G401 (cell line): ENCODE results near the gene PPIP5K2. TPM values are rescaled to one million over a fixed set of nuclear protein-coding genes. Genes with fewer than 3 reads are reported as not detected.
A peak's percentile ranks its signal among the peaks of the same experiment; 100 is the strongest.
"Not testable (repeated sequence)": the region's sequence is repeated elsewhere in the genome, so short reads cannot be mapped to it uniquely, and the experiment has no call there.

Experiments
- DNase-seq: peaks from one replicate; pipeline ENCODE4 v3.0.0-alpha.2; 2015; ENCODE audit warnings: low spot score
- in situ Hi-C: cut with HindIII; loops from 2 replicates; pipeline ENCODE4 v1.10.0; 2016; ENCODE audit warnings: low sequenced_read_pairs, mixed read lengths
- total RNA-seq: library from RNA; depleted of rRNA; stranded (reverse); fragments of >200 nt; shearing (Covaris generic); gene quantifications from 2 replicates; pipeline ENCODE4 v1.2.3, GENCODE V29; 2014

PPIP5K2 gene
- total RNA-seq, 1 experiment from 2014 or later, result 65.7 TPM

GRCh38 chr5:103188436-103188835, 68.3 kb downstream of the PPIP5K2 start:
- in situ Hi-C loops, result no loop called here
- no peak for DNase-seq

DNA sequence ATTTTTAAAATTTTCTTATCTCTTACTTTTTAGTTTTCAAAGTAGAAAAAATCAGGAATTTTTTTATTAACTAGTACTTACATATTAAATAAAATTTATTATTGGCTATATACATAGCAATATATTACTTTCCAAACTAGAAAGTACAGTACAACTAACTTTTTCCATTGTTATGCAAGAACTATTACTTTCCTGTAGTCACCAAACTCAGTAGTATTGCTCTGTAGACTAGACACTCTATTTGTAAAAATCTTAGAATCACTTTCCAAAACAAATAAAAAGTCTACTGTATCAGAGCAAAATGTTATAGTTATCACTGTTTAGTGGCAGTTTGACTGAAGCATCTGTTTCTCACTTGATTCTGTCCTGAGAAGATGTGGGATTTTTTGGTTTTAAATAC, 83.1 kb downstream of the PPIP5K2 start:
- in situ Hi-C loops, result no loop called here
- DNase-seq, result no peak

DNA sequence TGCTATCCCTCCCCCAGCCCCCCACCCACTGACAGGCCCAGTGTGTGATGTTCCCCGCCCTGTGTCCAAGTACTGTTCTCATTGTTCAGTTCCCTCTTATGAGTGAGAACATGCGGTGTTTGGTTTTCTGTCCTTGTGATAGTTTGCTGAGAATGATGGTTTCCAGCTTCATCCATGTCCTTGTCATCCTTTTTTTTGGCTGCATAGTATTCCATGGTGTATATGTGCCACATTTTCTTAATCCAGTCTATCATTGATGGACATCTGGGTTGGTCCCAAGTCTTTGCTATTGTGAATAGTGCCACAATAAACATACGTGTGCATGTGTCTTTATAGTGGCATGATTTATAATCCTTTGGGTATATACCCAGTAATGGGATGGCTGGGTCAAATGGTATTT, 84.9 kb downstream of the PPIP5K2 start:
- DNase-seq, in situ Hi-C loops: not testable (repeated sequence)

- in situ Hi-C loops, result no loop called here
- DNase-seq, result no peak
Observed at GRCh38 chr5:103205991-103206700, 86.0 kb downstream of the PPIP5K2 start.

DNA sequence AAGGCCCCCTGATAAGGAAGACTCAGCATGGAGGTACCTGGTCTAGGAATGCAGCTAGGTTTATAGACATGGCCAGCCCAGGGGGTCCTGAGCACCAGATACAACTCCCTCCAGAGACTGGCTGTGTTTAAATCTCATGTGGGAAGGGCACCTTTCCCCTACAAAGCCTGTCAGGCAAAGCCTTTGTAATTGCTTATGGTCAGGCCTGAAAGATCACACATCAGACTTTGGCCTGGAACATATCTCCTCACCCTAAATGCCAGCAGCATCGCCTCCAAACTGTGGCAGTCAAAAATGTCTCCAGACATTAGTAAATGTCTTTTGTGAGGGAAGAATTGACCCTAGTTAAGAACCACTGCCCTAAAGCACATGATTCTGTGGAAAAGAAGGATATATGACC, 86.9 kb downstream of the PPIP5K2 start:
- in situ Hi-C loops, result no loop called here
- no peak for DNase-seq

GRCh38 chr5:103207653-103208052, 87.6 kb downstream of the PPIP5K2 start:
- no peak for DNase-seq
- in situ Hi-C loops, result no loop called here

DNA sequence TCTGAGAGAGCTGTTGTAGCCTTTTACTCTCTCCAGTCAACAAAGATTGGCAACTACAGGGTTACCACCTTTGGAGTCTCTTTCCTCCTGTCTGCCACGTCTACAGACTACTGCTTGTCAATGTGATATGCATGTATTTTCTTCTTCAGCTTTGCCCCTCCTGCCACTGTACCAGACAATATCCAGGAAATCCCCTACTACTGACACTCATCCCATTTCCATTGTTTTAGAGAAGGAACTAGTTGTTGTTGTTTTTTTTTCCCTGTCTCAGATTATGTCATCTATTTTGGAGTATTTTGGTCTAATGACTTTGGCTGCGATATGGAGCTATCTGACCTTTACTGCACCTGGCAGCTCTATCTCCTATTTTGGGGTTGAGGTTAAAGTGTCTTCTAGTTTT, 88.4 kb downstream of the PPIP5K2 start:
- DNase-seq, result no peak
- in situ Hi-C loops, result no loop called here

- in situ Hi-C loops, result no loop called here
- no peak for DNase-seq
Observed at GRCh38 chr5:103209065-103209464, 89.0 kb downstream of the PPIP5K2 start.

DNA sequence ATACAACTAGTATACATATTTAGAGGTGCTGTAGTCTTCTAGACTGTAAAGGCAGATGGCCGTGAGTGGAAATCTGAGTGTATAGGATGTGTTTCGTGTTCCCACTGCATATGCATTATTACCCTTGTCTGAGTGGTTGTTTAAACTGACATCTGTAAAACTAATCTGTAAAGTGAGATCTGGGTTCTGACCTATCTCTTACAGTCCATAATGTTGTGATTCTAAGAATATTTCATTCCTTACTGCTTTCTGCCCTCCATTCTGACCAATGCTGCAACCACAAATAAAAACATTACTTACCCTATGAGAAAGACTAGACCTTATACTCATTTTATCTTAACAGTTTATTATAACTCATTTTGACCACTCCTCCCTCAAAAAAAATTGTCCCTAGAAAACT, 90.9 kb downstream of the PPIP5K2 start:
- DNase-seq, result no peak
- in situ Hi-C loops, result no loop called here

DNA sequence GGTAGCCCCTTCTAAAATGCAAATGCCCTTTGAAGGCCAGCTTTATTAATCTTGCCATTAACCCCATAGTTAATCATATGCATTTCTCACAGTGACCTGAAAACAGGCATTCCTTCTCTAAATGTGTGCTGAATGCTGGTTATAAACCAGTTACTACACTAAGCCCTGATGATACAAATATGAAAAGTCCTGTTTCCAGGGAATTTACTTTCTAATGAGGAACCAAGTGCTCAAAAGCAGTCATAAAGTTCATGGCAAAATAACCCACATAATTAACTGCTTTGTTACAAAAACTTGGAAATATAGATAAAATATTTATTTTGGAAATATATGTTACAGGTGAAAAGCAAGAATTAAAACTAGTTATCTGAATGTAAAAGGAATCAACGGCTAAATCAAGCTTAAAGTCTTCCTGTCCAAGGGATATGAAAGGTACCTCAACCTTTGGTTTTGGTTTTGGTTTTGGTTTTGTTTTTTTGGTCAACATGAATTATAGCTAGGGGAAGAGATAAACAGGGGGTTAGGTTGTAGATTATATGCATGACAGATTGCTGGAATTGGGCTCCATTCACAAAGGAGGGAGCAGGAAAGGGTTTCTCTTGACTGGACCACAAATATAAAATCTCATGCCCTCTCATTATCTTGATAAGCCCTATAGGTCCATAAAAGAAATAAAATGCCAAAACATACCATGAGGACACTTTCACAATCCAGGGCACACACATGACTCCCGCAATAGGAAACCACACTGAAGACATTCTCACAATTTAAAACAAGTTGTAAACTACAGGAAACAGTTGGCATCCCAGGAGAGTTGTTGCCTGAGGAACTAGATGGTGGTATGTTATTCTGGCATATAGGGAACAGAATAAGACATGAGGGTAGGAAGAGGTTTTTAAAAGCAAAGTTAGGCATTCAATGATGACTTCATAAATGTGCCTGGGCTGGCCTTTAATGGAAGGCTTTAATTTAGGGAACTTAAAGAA, 91.8 kb downstream of the PPIP5K2 start:
- no peak for DNase-seq
- in situ Hi-C loops, result no loop called here

DNA sequence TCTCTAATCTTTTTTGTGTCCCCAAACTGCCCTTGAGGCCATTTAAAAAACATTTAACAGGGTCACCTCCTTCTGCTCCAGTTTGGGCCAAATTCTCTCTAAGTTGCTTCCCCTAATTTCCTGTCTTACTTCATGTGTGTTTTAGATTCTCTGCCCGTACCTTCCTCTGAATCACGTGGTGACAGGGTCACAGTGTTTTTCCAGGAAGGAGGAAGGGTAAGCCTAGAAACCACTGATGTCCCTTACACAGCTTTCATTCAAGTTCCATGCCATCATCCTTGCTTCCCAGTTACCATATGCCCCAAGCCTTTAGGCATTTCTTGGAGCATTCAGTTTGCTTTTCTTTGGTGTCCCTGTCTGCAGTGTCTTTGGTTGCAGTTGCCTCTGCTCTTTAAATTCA, 96.0 kb downstream of the PPIP5K2 start:
- DNase-seq, result no peak
- in situ Hi-C loops, result no loop called here

GRCh38 chr5:103216697-103217096, 96.6 kb downstream of the PPIP5K2 start:
- in situ Hi-C loops, result no loop called here
- DNase-seq, result no peak

- DNase-seq, result no peak
- in situ Hi-C loops, result no loop called here
Observed at GRCh38 chr5:103217101-103217500, 97.0 kb downstream of the PPIP5K2 start.

DNA sequence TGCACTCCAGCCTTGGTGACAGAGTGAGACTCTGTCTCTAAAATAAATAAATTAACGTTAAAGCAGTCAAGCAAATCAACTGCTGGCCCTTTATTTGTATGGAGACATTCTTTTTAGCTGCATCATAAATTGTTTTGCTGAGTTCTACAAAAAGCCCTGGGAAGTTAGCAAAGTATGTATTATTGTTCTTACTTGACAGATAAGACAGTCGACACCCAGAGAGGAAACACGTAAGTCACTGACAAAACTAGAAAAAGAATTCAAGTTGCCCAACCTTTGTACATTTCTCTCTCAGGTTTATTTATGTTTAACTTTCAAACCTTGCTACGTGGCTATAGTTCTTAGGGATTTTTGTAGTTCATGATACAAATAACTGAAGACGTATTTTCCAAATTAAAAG, 98.1 kb downstream of the PPIP5K2 start:
- in situ Hi-C loops, result no loop called here
- no peak for DNase-seq

DNA sequence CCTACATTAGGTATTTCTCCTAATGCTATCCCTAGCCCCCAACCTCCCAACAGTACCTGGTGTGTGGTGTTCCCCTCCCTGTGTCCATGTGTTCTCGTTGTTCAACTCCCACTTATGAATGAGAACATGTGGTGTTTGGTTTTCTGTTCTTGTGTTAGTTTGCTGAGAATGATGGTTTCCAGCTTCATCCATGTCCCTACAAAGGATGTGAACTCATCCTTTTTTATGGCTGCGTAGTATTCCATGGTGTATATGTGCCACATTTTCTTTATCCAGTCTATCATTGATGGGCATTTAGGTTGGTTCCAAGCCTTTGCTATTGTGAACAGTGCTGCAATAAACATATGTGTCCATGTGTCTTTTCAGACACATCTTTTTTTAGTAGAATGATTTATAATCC, 99.0 kb downstream of the PPIP5K2 start:
- DNase-seq, in situ Hi-C loops: not testable (repeated sequence)

- DNase-seq, result no peak
- in situ Hi-C loops, result no loop called here
Observed at GRCh38 chr5:103223031-103223955, 103.2 kb downstream of the PPIP5K2 start.

DNA sequence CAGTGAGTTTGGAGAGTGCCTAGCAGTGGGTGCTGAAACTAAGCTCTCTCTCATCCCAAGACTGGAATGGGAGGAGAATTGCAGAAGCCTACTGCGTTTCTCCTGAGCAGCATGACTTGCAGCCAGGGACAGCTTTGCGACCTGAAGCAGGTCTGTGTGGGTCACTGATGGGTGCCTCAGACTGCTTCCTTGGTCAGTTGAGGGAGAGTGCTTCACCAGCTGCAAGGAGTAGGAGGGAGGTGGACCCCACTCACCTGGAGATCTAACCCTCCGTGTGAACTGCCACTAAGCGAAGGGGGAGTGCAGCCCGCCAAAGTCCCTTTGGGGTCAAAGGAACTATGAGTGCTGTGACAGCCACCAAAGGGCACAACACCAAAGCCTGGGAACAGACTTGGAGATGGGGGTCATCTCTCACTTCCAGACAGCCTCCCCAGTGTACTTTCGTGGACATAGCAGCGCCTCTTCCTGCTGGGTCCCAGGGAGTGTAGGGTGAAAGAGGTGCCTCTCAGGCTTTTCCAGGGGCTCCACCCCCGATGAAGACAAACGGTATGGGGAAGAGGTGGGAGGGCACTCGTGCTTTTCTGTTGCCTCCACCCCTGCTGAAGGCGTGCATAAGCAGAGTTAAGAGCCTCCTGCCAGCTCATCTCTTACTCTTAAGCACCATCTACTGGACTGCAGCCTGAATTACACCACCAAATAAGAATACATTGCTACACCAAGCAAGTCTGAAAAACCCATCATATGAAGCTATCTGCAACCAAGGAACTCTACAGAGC, 104.2 kb downstream of the PPIP5K2 start:
- peak; percentile 31 for DNase-seq
- in situ Hi-C loops, result no loop called here

DNA sequence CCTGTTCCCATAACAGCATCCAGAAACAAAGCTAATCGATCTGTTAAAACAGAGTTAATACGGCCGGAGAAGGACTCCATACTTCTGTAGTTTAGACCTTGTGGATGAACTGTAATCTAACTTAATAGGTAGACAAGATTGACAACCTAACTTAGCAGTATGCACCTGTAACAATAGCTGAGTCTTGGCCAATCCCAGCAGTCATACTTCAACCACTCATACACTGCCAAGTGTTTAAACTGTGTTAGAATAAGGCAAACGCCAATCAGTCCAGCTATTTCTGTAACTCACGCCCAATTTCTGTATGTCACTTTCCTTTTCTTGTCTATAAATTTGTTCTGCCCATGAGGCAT, 104.8 kb downstream of the PPIP5K2 start:
- in situ Hi-C loops, result no loop called here
- no peak for DNase-seq

DNA sequence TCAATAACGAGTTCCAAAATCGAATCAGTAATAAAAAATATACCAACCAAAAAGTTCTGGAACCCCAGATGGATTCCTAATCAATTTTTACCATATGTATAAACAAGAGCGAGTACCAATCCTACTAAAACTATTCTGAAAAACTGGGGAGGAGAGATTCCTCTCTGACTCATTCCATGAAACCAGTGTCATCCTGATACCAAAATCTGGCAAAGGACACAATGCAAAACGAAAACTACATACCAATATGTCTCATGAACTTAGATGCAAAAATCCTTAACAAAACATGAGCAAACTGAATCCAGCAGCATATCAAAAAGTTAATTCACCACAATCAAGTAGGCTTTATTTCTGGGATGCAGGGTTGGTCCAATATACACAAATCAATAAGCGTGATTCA, 108.0 kb downstream of the PPIP5K2 start:
- in situ Hi-C loops, result no loop called here

More for the DNA sequence above, 108.0 kb downstream of the PPIP5K2 start:
- no peak for DNase-seq
